Mesenchymal stem cell (in vitro differentiated cells and primary cell): ENCODE results near the gene TRIM2.

Experiments used
- DNase-seq: peaks from one replicate; pipeline ENCODE4 v3.0.0-alpha.2; 2013
- H2AFZ ChIP-seq: one replicate; pipeline ENCODE4 v1.6.1; 2013; ENCODE audit warnings: low read depth, mild to moderate bottlenecking, control low read depth, inconsistent platforms, low read length, moderate library complexity
- H2AK5ac ChIP-seq: 2 replicates; pipeline ENCODE4 v1.6.1; 2013; ENCODE audit warnings: low read length, moderate library complexity, mild to moderate bottlenecking, inconsistent platforms; ENCODE audit not compliant: severe bottlenecking
- H2BK120ac ChIP-seq: one replicate; pipeline ENCODE4 v1.6.1; 2013; ENCODE audit warnings: low read depth, mild to moderate bottlenecking, inconsistent platforms, low read length, moderate library complexity
- H2BK12ac ChIP-seq, 2 experiments: one replicate each; pipeline ENCODE4 v1.6.1; 2013; ENCODE audit warnings: inconsistent platforms in 2 of 2, low read length in 2 of 2, mild to moderate bottlenecking in 2 of 2, moderate library complexity in 2 of 2, control low read depth in 1 of 2
- H2BK15ac ChIP-seq: one replicate; pipeline ENCODE4 v1.6.1; 2013; ENCODE audit warnings: mild to moderate bottlenecking, low read depth, inconsistent platforms; ENCODE audit not compliant: poor library complexity, severe bottlenecking
- H2BK5ac ChIP-seq: 2 replicates; pipeline ENCODE4 v1.6.1; 2013; ENCODE audit warnings: low read depth, mild to moderate bottlenecking, low read length, control low read depth, inconsistent platforms; ENCODE audit not compliant: poor library complexity, severe bottlenecking
- H3K14ac ChIP-seq, 2 experiments: one replicate each; pipeline ENCODE4 v1.6.1; 2013; ENCODE audit warnings: inconsistent platforms in 2 of 2, low read length in 2 of 2, control low read depth in 1 of 2, mild to moderate bottlenecking in 1 of 2, moderate library complexity in 1 of 2
- H3K18ac ChIP-seq, 2 experiments: one replicate each; pipeline ENCODE4 v1.6.1; 2013; ENCODE audit warnings: inconsistent platforms in 2 of 2, low read length in 2 of 2, control low read depth in 1 of 2, low read depth in 1 of 2, mild to moderate bottlenecking in 1 of 2
- H3K23ac ChIP-seq, 2 experiments: one replicate each; pipeline ENCODE4 v1.6.1; 2013; ENCODE audit warnings: inconsistent platforms in 2 of 2, low read length in 2 of 2, mild to moderate bottlenecking in 2 of 2, moderate library complexity in 2 of 2, control low read depth in 1 of 2
- H3K27ac ChIP-seq: 2 replicates; pipeline ENCODE4 v1.5.1; 2013; ENCODE audit warnings: mild to moderate bottlenecking, moderate library complexity, low read length, control low read depth, inconsistent platforms; ENCODE audit not compliant: poor library complexity, severe bottlenecking
- H3K27me3 ChIP-seq, 2 experiments: 2 replicates each; pipeline versions ENCODE4 v1.6.1 to v1.7.0; 2013; ENCODE audit warnings: low read length in 2 of 2, mild to moderate bottlenecking in 2 of 2, moderate library complexity in 2 of 2, control low read depth in 1 of 2, inconsistent platforms in 1 of 2; ENCODE audit not compliant: control insufficient read depth in 1 of 2, insufficient read depth in 1 of 2
- H3K36me3 ChIP-seq, 2 experiments: 2 replicates each; pipeline versions ENCODE4 v1.6.1 to v1.7.0; 2013; ENCODE audit warnings: low read length in 2 of 2, control low read depth in 1 of 2, inconsistent platforms in 1 of 2, low read depth in 1 of 2, mild to moderate bottlenecking in 1 of 2; ENCODE audit not compliant: insufficient read depth in 2 of 2, control insufficient read depth in 1 of 2
- H3K4ac ChIP-seq, 2 experiments: one replicate each; pipeline ENCODE4 v1.6.1; 2013; ENCODE audit warnings: inconsistent platforms in 2 of 2, low read length in 2 of 2, mild to moderate bottlenecking in 2 of 2, moderate library complexity in 2 of 2, control low read depth in 1 of 2, low read depth in 1 of 2
- H3K4me1 ChIP-seq: 2 replicates; pipeline ENCODE4 v1.6.1; 2013; ENCODE audit warnings: low read depth, low read length, control low read depth; ENCODE audit not compliant: control insufficient read depth, insufficient read depth
- H3K4me2 ChIP-seq: 2 replicates; pipeline ENCODE4 v1.6.1; 2013; ENCODE audit warnings: low read length, mild to moderate bottlenecking, inconsistent platforms; ENCODE audit not compliant: poor library complexity, severe bottlenecking
- H3K4me3 ChIP-seq, 2 experiments: 2 replicates each; pipeline versions ENCODE4 v1.5.1 to v1.7.0; 2013; ENCODE audit warnings: low read length in 2 of 2, mild to moderate bottlenecking in 2 of 2, control low read depth in 1 of 2, low read depth in 1 of 2; ENCODE audit not compliant: insufficient read depth in 1 of 2
- H3K79me1 ChIP-seq: replicated peaks from 2 replicates; pipeline ENCODE4 v1.6.1; 2013; ENCODE audit warnings: mild to moderate bottlenecking, control low read depth, low read length, inconsistent platforms; ENCODE audit not compliant: poor library complexity, severe bottlenecking
- H3K9ac ChIP-seq: 2 replicates; pipeline ENCODE4 v1.7.0; 2013; ENCODE audit warnings: mild to moderate bottlenecking, low read length, moderate library complexity
- H3K9me3 ChIP-seq: 2 replicates; pipeline ENCODE4 v1.7.0; 2013; ENCODE audit warnings: mild to moderate bottlenecking, low read length; ENCODE audit not compliant: control insufficient read depth
- H4K8ac ChIP-seq: one replicate; pipeline ENCODE4 v1.6.1; 2013; ENCODE audit warnings: inconsistent platforms, mild to moderate bottlenecking, low read length, moderate library complexity
- H4K91ac ChIP-seq: one replicate; pipeline ENCODE4 v1.6.1; 2013; ENCODE audit warnings: mild to moderate bottlenecking, low read length, inconsistent platforms
- WGBS: methylation state at CpG from one replicate; pipeline ENCODE4 v1.1.7; 2013; ENCODE audit warnings: mixed read lengths; 5-methylcytosine and 5-hydroxymethylcytosine counted together

Gene TRIM2

GRCh38 chr4:153332936-153333335, 128.7 kb downstream of the TRIM2 start:
- Histone ChIP-seq H3K4me2 (no peak overlapping the region), H3K4me1 (no peaks in the 10 kb centered on the region), H2BK15ac (no peak overlapping the region), H2AK5ac (no peak overlapping the region), H4K8ac (no peak overlapping the region), H2BK12ac (no peak overlapping the region), H3K9ac (no peak overlapping the region), H3K23ac (no peak overlapping the region), H3K36me3 (peaks cover 0 to 34% of the 10 kb centered on the region in 2 experiments), H2BK5ac (no peak overlapping the region), H3K27me3 (no peaks in the 10 kb centered on the region), H3K14ac (no peak overlapping the region), H3K27ac (no peak overlapping the region), H3K79me1 (no peaks in the 10 kb centered on the region), H2BK120ac (no peak overlapping the region), H3K9me3 (no peaks in the 10 kb centered on the region), H4K91ac (no peak overlapping the region), H3K4me3 (no peak overlapping the region), H3K4ac (no peak overlapping the region), H3K18ac (no peak overlapping the region), H2AFZ (no peak overlapping the region)
- no CpG with 5 or more reads among the region's 2 CpGs for WGBS
- no peak for DNase-seq

GRCh38 chr4:153333874-153334273, 129.6 kb downstream of the TRIM2 start:
- Histone ChIP-seq H3K9me3 (no peaks in the 10 kb centered on the region), H4K8ac (no peak overlapping the region), H2BK12ac (no peak overlapping the region), H3K23ac (no peak overlapping the region), H3K4me3 (no peak overlapping the region), H3K79me1 (no peaks in the 10 kb centered on the region), H2BK5ac (no peak overlapping the region), H2AFZ (no peak overlapping the region), H3K27me3 (no peaks in the 10 kb centered on the region), H3K4me2 (no peak overlapping the region), H3K27ac (no peak overlapping the region), H3K4me1 (no peaks in the 10 kb centered on the region), H3K9ac (no peak overlapping the region), H2AK5ac (no peak overlapping the region), H3K14ac (no peak overlapping the region), H3K18ac (no peak overlapping the region), H2BK120ac (no peak overlapping the region), H4K91ac (no peak overlapping the region), H3K36me3 (peaks cover 0 to 29% of the 10 kb centered on the region in 2 experiments), H3K4ac (no peak overlapping the region), H2BK15ac (no peak overlapping the region)
- DNase-seq: no peak

GRCh38 chr4:153335665-153336064, 131.4 kb downstream of the TRIM2 start:
- Histone ChIP-seq H2BK15ac (no peak overlapping the region), H3K79me1 (no peaks in the 10 kb centered on the region), H2AK5ac (no peak overlapping the region), H3K9me3 (no peaks in the 10 kb centered on the region), H3K18ac (no peak overlapping the region), H2BK12ac (no peak overlapping the region), H4K8ac (no peak overlapping the region), H3K27me3 (no peaks in the 10 kb centered on the region), H3K4me2 (no peak overlapping the region), H4K91ac (no peak overlapping the region), H2BK120ac (no peak overlapping the region), H3K9ac (no peak overlapping the region), H3K36me3 (peaks cover 2 to 29% of the 10 kb centered on the region in 2 experiments), H3K4ac (no peak overlapping the region), H2BK5ac (no peak overlapping the region), H3K4me1 (no peaks in the 10 kb centered on the region), H3K23ac (no peak overlapping the region), H3K27ac (no peak overlapping the region), H3K14ac (no peak overlapping the region), H2AFZ (no peak overlapping the region), H3K4me3 (no peak overlapping the region)
- WGBS: 74% methylated on average over 4 of the region's 4 CpGs
- peak; percentile 34 for DNase-seq

- Histone ChIP-seq H3K4me3 (no peak overlapping the region), H4K91ac (no peak overlapping the region), H3K27me3 (no peaks in the 10 kb centered on the region), H2AK5ac (no peak overlapping the region), H3K4me1 (no peaks in the 10 kb centered on the region), H2AFZ (no peak overlapping the region), H3K4me2 (no peak overlapping the region), H3K79me1 (no peaks in the 10 kb centered on the region), H3K14ac (no peak overlapping the region), H3K9me3 (no peaks in the 10 kb centered on the region), H2BK15ac (no peak overlapping the region), H3K18ac (no peak overlapping the region), H4K8ac (no peak overlapping the region), H3K23ac (no peak overlapping the region), H2BK120ac (no peak overlapping the region), H3K27ac (no peak overlapping the region), H3K36me3 (peaks cover 2 to 25% of the 10 kb centered on the region in 2 experiments), H2BK5ac (no peak overlapping the region), H3K9ac (no peak overlapping the region), H2BK12ac (no peak overlapping the region), H3K4ac (no peak overlapping the region)
- DNase-seq: no peak
- 90% methylated on average over 4 of the region's 4 CpGs for WGBS
These were observed 133.4 kb downstream of the TRIM2 start for GRCh38 chr4:153337686-153338085.
